MM.1S (cell line): Measurements from ENCODE around the gene PEAR1.

Experiments
- DNase-seq: peaks from one replicate; pipeline ENCODE4 v3.0.0-alpha.2; 2015
- H2AFZ ChIP-seq: fragments of 300-600 bp; sonication (generic); 2 replicates; pipeline ENCODE4 v1.6.0; 2016; ENCODE audit warnings: antibody characterized with exemption, low read length
- H3F3A ChIP-seq: fragments of 300-600 bp; sonication (generic); 2 replicates; pipeline ENCODE4 v1.6.1; 2016; ENCODE audit warnings: mild to moderate bottlenecking, antibody characterized with exemption, low read length, moderate library complexity, mixed read lengths; ENCODE audit not compliant: insufficient read depth
- H3K27ac ChIP-seq: fragments of 300-600 bp; sonication (generic); 2 replicates; pipeline ENCODE4 v1.5.1; 2016; ENCODE audit warnings: mild to moderate bottlenecking, low read length
- H3K27me3 ChIP-seq: fragments of 300-600 bp; sonication (generic); replicated peaks from 2 replicates; pipeline ENCODE4 v1.6.0; 2016; ENCODE audit warnings: low read length; ENCODE audit not compliant: insufficient read depth
- H3K36me3 ChIP-seq: fragments of 300-600 bp; sonication (generic); replicated peaks from 2 replicates; pipeline ENCODE4 v1.6.1; 2016; ENCODE audit warnings: mild to moderate bottlenecking, low read length, mixed read lengths; ENCODE audit not compliant: insufficient read depth
- H3K4me1 ChIP-seq: fragments of 300-600 bp; sonication (generic); 2 replicates; pipeline ENCODE4 v1.6.1; 2016; ENCODE audit warnings: low read length, mixed read lengths
- H3K4me2 ChIP-seq: fragments of 300-600 bp; sonication (generic); 2 replicates; pipeline ENCODE4 v1.6.0; 2016; ENCODE audit warnings: low read depth, low read length
- H3K4me3 ChIP-seq: fragments of 300-600 bp; sonication (generic); 2 replicates; pipeline ENCODE4 v1.5.1; 2016; ENCODE audit warnings: low read length, mixed read lengths
- H3K79me2 ChIP-seq: fragments of 300-600 bp; sonication (generic); 2 replicates; pipeline ENCODE4 v1.6.1; 2016; ENCODE audit warnings: mixed run types, low read length, mixed read lengths
- H3K9ac ChIP-seq: fragments of 300-600 bp; sonication (generic); 2 replicates; pipeline ENCODE4 v1.6.1; 2016; ENCODE audit warnings: low read length, mixed read lengths
- H3K9me2 ChIP-seq: fragments of 300-600 bp; sonication (generic); replicated peaks from 2 replicates; pipeline ENCODE4 v1.6.1; 2016; ENCODE audit warnings: mild to moderate bottlenecking, low read length, mixed read lengths; ENCODE audit not compliant: insufficient read depth
- H3K9me3 ChIP-seq: fragments of 300-600 bp; sonication (generic); replicated peaks from 2 replicates; pipeline ENCODE4 v1.6.1; 2016; ENCODE audit warnings: mild to moderate bottlenecking, low read length, mixed read lengths; ENCODE audit not compliant: insufficient read depth
- H4K20me1 ChIP-seq: fragments of 300-600 bp; sonication (generic); 2 replicates; pipeline ENCODE4 v1.6.1; 2016; ENCODE audit warnings: mild to moderate bottlenecking, low read length, moderate library complexity, mixed read lengths; ENCODE audit not compliant: insufficient read depth
- EZH2 ChIP-seq: fragments of 300-600 bp; sonication (generic); optimal IDR thresholded peaks from 2 replicates; pipeline ENCODE3; 2017; ENCODE audit warnings: low read depth, mild to moderate bottlenecking, antibody characterized with exemption, low read length, mixed read lengths
- EZH2phosphoT487 ChIP-seq: fragments of 300-600 bp; sonication (generic); IDR thresholded peaks from 2 replicates; pipeline ENCODE4 v1.6.1; 2018; ENCODE audit warnings: antibody characterized with exemption, low read length
- TF ChIP-seq, protein P1 (sequence below): fragments of 300-600 bp; sonication (generic); IDR thresholded peaks from 2 replicates; pipeline ENCODE4 v1.5.1; 2016; ENCODE audit warnings: antibody characterized with exemption, low read length, mixed read lengths

PEAR1 gene

DNA sequence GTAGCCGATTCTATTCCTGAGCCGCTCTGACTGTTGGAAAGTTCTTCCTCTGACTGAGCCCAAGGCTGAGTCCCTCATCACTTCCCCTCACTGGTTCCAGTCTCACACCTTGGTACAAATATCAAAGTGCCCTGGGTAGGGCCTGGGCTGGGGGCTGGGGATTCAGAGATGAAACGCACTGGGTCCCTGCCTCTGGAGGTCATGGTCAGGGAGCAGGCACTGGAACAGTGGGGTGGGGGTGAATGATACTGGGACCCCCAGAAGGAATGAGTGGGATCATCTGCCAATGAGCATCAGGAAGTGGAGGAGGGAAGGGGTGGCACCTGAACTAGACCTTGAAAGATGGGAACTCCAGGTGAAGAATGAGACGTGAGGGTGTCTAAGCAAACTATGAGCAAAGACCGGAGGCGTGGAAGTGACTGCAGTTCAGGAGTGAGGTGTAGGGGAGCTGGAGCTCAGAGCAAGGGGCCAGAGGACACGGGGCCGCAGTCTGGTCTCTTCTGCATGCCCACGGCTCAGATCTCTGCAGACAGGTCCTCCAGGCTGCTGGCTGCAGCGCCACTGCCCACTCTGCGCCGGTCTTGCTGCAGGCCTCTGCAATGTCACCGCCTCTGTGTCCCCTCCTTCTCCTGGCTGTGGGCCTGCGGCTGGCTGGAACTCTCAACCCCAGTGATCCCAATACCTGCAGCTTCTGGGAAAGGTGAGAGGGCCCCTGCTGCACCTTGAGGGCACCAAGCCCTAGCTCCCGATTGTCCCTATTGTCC lies 10.0 kb downstream of the PEAR1 start:
- H2AFZ ChIP-seq: no peak overlapping the region
- peaks cover 90% of the 10 kb centered on the region for H3K27me3 ChIP-seq
- H3K4me2 ChIP-seq: no peak overlapping the region
- no peaks in the 10 kb centered on the region for H4K20me1 ChIP-seq
- no peaks in the 10 kb centered on the region for H3K36me3 ChIP-seq
- H3K4me1 ChIP-seq: no peaks in the 10 kb centered on the region
- H3K79me2 ChIP-seq: no peaks in the 10 kb centered on the region
- no peaks in the 10 kb centered on the region for H3F3A ChIP-seq
- H3K9me3 ChIP-seq: no peaks in the 10 kb centered on the region
- no peak overlapping the region for H3K4me3 ChIP-seq
- H3K27ac ChIP-seq: no peak overlapping the region
- no peaks in the 10 kb centered on the region for H3K9me2 ChIP-seq
- DNase-seq: no peak
- no peak for TF ChIP-seq EZH2
- no peak for TF ChIP-seq EZH2phosphoT487
- TF ChIP-seq, protein P1, sequence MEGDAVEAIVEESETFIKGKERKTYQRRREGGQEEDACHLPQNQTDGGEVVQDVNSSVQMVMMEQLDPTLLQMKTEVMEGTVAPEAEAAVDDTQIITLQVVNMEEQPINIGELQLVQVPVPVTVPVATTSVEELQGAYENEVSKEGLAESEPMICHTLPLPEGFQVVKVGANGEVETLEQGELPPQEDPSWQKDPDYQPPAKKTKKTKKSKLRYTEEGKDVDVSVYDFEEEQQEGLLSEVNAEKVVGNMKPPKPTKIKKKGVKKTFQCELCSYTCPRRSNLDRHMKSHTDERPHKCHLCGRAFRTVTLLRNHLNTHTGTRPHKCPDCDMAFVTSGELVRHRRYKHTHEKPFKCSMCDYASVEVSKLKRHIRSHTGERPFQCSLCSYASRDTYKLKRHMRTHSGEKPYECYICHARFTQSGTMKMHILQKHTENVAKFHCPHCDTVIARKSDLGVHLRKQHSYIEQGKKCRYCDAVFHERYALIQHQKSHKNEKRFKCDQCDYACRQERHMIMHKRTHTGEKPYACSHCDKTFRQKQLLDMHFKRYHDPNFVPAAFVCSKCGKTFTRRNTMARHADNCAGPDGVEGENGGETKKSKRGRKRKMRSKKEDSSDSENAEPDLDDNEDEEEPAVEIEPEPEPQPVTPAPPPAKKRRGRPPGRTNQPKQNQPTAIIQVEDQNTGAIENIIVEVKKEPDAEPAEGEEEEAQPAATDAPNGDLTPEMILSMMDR: no peak
- no peak overlapping the region for H3K9ac ChIP-seq

- no peaks in the 10 kb centered on the region for H3K79me2 ChIP-seq
- H3K36me3 ChIP-seq: no peaks in the 10 kb centered on the region
- H3K4me2 ChIP-seq: no peak overlapping the region
- no peak overlapping the region for H2AFZ ChIP-seq
- no peaks in the 10 kb centered on the region for H3K9me3 ChIP-seq
- DNase-seq: no peak
- no peak for TF ChIP-seq EZH2
- TF ChIP-seq, protein P1: no peak
- TF ChIP-seq EZH2phosphoT487: no peak
- H4K20me1 ChIP-seq: no peaks in the 10 kb centered on the region
- no peak overlapping the region for H3K27ac ChIP-seq
- H3K27me3 ChIP-seq: peaks cover 90% of the 10 kb centered on the region
- no peak overlapping the region for H3K4me3 ChIP-seq
- no peaks in the 10 kb centered on the region for H3K9me2 ChIP-seq
- no peak overlapping the region for H3K9ac ChIP-seq
- H3K4me1 ChIP-seq: no peaks in the 10 kb centered on the region
- H3F3A ChIP-seq: no peaks in the 10 kb centered on the region
Measured at GRCh38 chr1:156904187-156904959, 10.9 kb downstream of the PEAR1 start.

GRCh38 chr1:156905176-156905575 lies 11.7 kb downstream of the PEAR1 start:
- Histone ChIP-seq H3K4me1 (peaks cover 3% of the 10 kb centered on the region; the same call in 1 of the 2 replicates), H3K4me2 (no peak overlapping the region)

More at GRCh38 chr1:156905176-156905575, 11.7 kb downstream of the PEAR1 start:
- DNase-seq: no peak
- H3K9me3 ChIP-seq: no peaks in the 10 kb centered on the region
- H4K20me1 ChIP-seq: no peaks in the 10 kb centered on the region
- H2AFZ ChIP-seq: no peak overlapping the region
- H3K9me2 ChIP-seq: no peaks in the 10 kb centered on the region
- H3K36me3 ChIP-seq: no peaks in the 10 kb centered on the region
- peaks cover 86% of the 10 kb centered on the region for H3K27me3 ChIP-seq
- no peak overlapping the region for H3K27ac ChIP-seq
- H3K4me3 ChIP-seq: no peak overlapping the region
- H3F3A ChIP-seq: no peaks in the 10 kb centered on the region
- TF ChIP-seq EZH2 (no peak), EZH2phosphoT487 (no peak)
- TF ChIP-seq, protein P1: no peak
- H3K9ac ChIP-seq: no peak overlapping the region
- no peaks in the 10 kb centered on the region for H3K79me2 ChIP-seq
